ENCODE measurements around the gene LCK.

GRCh38 chr1:32239790-32240139, 11.3 kb upstream of the LCK start:
- TF ChIP-seq EZH2 (IDR thresholded peaks at IDR 0.05), result no peak
- no peak for TF ChIP-seq POLR2AphosphoS5 (IDR thresholded peaks at IDR 0.05; ENCODE audit: borderline replicate concordance, low read depth, low read length)
